Upper lobe of left lung (tissue), 4 donors: ENCODE results near the gene OGFOD2.

ENCODE experiments used
- EP300 ChIP-seq, 4 donors: sonication (generic); formaldehyde crosslinking; IDR thresholded peaks; one replicate each; pipeline ENCODE4 v1.5.1; 2017; ENCODE audit warnings: antibody characterized with exemption in 4 of 4, control low read depth in 2 of 4
- POLR2A ChIP-seq, 4 donors: fragments of 450-650 bp; IDR thresholded peaks; one replicate each; pipeline ENCODE4 v1.5.1; 2016 to 2017; ENCODE audit warnings: antibody characterized with exemption in 4 of 4, mild to moderate bottlenecking in 2 of 4
- POLR2AphosphoS5 ChIP-seq, 2 donors: sonication (generic); formaldehyde crosslinking; IDR thresholded peaks; one replicate each; pipeline ENCODE4 v1.5.1; 2017; ENCODE audit warnings: antibody characterized with exemption in 2 of 2
- TF ChIP-seq, protein P1 (sequence below), 6 experiments: fragments of 450-650 bp in 4 of 6; fragments of 200-600 bp in 2 of 6; sonication (generic) in 2 of 6; IDR thresholded peaks; one replicate each; pipeline ENCODE4 v1.5.1; 2016 to 2019; ENCODE audit warnings: antibody characterized with exemption in 6 of 6

DNA sequence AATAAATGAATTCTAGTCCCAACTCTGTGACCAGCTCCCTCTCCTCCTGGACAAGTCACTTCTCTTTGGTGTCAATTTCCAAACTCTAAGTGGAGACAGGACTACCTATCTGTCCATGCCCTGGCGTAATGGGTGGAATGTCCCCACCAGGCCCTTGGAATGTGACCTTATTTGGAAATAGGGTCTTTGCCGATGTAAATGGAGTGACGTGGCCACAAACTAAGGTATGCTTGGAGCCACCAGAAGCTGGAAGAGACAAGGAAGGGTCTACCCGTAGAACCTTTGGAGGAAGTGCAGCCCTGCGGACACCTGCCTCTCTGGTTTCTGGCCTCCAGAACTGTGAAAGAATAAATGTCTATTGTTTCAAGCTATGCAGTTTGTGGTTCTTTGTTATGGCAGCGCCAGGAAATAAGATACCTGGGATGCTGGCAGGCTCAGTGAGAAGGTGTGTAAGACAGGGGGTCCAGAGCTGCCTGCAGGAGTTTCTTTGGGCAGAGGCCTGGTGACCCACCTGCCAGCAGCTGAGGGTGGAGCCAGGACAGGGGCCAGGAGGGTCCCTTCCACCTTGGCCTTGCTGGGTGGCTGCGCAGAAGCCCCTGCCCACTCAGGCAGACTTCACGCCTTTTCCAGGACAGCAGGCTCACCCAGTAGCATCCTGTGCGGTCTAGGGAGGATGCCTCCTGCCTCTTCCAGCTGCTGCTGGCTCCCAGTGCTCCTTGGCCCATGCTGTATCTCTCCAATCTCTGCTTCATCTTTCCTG lies 51.2 kb downstream of the OGFOD2 start:
- TF ChIP-seq POLR2A (IDR thresholded peaks at IDR 0.05): no peak
- no peak for TF ChIP-seq POLR2AphosphoS5 (IDR thresholded peaks at IDR 0.05)
- TF ChIP-seq, protein P1, sequence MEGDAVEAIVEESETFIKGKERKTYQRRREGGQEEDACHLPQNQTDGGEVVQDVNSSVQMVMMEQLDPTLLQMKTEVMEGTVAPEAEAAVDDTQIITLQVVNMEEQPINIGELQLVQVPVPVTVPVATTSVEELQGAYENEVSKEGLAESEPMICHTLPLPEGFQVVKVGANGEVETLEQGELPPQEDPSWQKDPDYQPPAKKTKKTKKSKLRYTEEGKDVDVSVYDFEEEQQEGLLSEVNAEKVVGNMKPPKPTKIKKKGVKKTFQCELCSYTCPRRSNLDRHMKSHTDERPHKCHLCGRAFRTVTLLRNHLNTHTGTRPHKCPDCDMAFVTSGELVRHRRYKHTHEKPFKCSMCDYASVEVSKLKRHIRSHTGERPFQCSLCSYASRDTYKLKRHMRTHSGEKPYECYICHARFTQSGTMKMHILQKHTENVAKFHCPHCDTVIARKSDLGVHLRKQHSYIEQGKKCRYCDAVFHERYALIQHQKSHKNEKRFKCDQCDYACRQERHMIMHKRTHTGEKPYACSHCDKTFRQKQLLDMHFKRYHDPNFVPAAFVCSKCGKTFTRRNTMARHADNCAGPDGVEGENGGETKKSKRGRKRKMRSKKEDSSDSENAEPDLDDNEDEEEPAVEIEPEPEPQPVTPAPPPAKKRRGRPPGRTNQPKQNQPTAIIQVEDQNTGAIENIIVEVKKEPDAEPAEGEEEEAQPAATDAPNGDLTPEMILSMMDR (IDR thresholded peaks at IDR 0.05): no peak
- TF ChIP-seq EP300 (IDR thresholded peaks at IDR 0.05): no peak
